ENCODE results near the gene KIAA0825.

Gene KIAA0825

DNA sequence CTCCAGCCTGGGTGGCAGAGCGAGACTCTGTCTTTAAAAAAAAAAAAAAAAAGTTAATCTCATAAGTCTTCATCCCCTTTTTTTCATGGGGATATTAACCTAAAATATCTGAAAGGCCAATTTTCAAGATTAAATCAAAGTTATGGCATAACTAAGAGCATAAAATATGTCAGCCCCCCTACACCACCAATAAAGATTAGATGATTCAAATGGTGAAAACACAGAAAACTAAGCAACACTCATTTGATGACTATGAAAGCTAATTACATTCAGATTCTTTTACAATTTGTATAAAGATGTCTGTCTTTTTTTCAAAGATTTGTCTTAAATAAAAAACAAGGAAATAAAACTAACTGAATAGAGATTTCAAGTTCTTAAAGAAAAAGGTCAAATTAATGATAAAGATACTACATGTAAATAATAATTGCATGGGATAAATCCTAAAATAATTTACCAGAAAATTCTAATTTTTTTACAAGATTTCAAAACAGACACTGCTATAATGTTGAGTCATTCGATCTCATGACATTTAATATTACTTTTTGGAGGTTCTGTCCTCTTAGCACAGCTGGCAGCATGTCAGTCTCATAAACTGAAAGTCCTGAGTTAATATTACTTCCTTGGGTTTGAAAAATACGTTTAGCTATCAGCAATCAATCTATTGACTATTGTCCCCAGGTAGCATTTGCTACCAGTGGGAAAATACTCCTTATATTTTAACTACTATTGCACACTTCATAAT is 112.9 kb downstream of the KIAA0825 start:
- DNase-seq (ENCODE audit: low read depth, low spot score) = no peak

GRCh38 chr5:94503677-94504076 is 114.7 kb downstream of the KIAA0825 start:
- no peak for DNase-seq (ENCODE audit: low read depth, low spot score)

DNA sequence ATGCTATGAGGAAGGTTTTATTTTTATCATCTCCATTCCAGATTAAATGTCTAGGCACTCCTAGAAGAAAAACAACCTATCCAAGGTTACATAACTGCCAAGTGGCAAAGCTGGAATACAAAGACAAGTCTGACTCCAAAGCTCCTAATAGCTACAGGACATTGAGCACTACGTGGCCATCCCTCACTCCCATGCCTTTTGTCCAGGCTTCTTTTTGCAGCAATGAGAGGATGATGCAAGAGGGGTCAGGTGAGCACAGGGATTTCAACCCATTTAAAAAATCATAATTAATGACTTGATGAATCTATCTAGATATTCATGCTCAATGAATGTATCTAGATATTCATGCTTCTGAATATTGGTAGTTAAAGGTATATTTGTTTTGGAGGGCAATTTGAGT is 117.0 kb downstream of the KIAA0825 start:
- no peak for DNase-seq (ENCODE audit: low read depth, low spot score)

DNA sequence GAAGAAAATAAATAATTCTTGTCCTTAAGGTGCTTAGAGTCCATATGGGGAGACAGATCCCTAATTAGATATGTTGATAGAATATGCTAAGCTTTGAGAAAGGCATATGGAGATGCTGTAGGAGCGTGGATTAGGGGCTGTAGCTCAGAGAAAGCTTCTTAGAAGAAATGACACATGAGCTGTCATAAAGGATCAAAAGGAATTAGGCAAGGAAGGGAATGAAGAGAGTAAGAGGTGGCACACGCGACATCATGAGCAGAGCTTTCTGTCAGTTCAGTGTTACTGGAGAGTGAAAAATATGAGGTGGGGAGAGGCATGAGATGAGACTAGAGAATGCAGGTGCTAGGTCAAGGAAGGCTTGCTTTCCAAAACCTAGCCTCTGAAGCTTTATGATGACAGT is 118.6 kb downstream of the KIAA0825 start:
- DNase-seq (ENCODE audit: low read depth, low spot score) = no peak

DNA sequence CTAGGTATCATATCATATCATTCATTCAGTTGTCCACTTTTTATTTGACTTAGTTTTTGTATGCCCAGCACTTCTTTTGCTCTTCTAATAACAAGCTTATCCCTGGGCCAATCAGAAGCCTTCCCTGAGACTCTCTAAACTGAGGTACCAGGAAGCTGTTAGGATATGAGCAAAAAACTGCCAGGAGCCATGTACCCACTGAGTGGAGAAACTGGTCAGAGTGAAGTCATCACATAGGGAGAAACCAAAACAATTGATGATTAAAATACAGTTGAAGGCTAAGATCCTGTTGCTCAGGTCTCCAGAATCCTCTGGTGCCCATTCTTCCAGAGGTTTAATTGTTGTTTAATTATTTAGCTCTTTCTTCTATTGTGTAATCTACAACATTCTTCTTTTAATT is 120.2 kb downstream of the KIAA0825 start:
- DNase-seq (ENCODE audit: low read depth, low spot score) = no peak

DNA sequence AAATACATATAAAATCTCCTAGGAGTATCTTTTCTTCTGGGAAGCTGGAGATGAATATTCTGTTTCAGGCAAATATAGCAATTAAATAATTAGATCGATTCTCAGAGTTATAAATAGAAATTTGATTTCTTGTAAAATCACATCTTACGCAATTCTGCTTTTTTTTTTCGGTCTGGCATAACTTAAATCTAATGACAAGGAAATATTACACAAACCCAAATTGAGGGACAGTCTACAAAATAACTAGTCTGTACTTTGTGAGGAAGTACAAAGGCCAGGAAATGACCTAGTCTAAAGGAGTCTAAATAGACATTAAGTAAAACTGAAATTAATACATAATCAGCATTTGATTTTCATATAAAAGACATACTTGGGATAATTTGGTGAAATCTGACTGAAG is 133.3 kb downstream of the KIAA0825 start:
- DNase-seq (ENCODE audit: low read depth, low spot score) = no peak

DNA sequence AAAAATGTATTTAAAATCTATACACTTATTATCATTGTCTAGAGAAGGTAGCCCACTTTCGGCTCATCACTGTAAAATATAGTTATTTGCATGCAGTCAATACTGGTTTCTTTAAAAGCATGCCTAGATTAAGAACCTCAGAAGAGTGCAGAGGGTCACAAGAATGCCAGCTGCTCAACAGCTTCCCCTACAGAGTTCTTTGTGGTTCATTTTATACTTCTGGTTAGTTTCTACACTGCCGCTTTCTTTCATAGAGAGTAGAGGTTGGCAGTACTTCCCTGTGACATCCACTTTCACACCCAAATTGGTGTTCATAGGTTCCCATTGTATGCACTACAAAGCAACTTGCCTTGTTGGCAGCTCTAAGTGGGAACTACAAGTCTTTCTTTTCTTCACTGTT is 137.3 kb downstream of the KIAA0825 start:
- no peak for DNase-seq (ENCODE audit: low read depth, low spot score)

DNA sequence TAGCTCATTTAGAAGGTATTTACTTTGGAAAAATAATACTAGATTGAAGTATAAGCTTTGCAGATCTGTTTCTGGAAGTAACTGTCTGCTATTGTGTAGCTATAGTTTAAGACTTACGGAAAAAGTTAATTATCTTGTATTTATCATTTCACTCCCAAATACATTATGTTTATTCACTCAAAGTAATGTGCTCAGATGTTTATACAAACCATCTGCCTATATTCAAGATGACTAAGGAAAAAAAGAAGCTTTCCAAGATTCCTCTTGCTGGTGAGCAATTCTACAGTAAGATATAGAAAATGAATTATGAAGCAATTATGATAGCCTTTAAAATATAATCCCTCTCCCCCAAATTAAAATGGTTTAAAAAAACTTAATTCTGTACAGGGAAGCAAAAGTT is 137.9 kb downstream of the KIAA0825 start:
- DNase-seq (ENCODE audit: low read depth, low spot score) = no peak

DNA sequence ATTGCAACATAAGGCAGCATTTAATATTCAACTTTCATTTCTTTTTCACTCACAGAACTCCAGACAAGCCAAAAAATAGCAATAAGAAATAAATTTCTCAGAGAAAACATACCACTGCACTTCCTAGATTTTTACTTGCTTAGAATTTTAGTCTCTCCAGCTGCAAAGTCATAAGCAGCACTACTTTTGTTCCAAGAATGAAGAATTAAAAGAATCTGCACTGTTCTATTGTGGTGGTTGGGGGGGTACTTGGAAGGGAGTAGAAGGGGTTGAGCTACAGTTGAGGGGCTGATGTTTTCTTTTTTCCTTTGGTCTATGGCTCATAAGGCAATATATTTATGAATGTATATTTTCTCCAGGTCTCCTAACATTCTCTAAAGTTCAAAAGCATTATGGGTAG is 144.5 kb downstream of the KIAA0825 start:
- DNase-seq (ENCODE audit: low read depth, low spot score) = peak; percentile 2

- peak; percentile 1 for DNase-seq (ENCODE audit: low read depth, low spot score)
These were observed 146.9 kb downstream of the KIAA0825 start for GRCh38 chr5:94471521-94471920.

- no peak for DNase-seq (ENCODE audit: low read depth, low spot score)
These were observed 147.6 kb downstream of the KIAA0825 start for GRCh38 chr5:94470802-94471201.

- DNase-seq (ENCODE audit: low read depth, low spot score) = peak; percentile 25
These were observed 148.5 kb downstream of the KIAA0825 start for GRCh38 chr5:94469894-94470329.

DNA sequence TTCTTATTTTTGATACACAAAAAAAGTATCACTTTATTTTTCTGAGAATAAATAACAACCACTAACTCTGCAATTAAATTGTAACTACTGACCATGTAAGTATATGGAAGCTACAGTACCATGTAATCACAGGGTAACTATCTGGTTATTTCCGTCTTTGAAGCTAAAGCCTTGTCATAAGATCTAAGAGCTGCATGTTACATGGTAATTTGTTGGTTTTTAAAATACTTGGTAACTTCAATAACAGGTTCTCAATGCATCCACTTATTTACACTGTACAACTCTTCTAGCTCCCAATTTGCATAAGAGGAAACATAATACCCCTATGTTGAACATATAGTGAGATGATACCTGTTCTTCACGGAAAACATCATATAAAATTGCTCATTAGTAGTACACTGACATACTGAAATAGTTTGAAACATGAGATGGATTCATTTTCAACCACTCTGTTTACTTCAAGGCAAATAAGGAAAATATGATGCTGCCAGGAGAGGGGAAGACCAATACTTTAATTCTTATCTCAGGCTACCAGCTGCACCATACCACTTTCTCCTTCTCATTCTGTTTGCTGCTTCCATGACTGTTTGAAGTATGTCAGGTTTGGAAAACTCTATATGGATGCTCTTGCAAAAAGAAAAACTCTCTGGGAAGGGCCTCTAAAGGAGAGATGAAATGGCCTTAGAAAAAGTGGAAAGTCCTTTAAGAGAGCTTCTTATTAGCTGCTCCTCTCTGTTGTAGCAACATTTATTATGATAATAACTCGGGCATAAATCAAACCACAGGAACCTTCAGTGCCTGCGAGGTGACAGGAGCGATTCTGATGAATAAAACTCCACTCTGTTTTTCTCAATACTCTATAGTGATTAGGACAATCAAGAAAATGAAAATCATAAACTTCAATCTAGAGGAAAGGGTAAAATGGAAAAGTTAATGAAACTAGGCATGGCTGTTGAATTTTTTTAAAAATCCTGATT is 150.2 kb downstream of the KIAA0825 start:
- no peak for DNase-seq (ENCODE audit: low read depth, low spot score)

GRCh38 chr5:94467346-94467953 is 151.0 kb downstream of the KIAA0825 start:
- no peak for DNase-seq (ENCODE audit: low read depth, low spot score)

GRCh38 chr5:94463739-94464138 is 154.7 kb downstream of the KIAA0825 start:
- DNase-seq (ENCODE audit: low read depth, low spot score) = no peak

DNA sequence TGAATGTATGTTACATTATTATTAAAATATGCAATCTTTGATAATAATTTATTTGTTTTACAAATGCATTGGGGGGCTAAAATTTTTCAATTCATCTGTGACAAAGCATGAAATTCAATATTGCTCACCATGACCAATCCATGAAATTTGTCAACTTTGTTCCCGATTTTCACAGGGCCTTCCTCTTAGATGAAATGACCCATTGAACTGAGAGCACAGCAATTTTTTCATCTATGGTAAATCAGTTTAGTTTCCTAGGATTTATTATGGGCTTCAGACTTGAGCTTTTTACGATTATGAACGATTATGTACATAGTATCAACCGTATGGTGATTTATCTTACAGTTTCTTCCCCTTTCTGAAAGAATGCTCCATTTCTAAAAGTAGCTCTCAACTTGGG is 157.3 kb downstream of the KIAA0825 start:
- no peak for DNase-seq (ENCODE audit: low read depth, low spot score)

DNA sequence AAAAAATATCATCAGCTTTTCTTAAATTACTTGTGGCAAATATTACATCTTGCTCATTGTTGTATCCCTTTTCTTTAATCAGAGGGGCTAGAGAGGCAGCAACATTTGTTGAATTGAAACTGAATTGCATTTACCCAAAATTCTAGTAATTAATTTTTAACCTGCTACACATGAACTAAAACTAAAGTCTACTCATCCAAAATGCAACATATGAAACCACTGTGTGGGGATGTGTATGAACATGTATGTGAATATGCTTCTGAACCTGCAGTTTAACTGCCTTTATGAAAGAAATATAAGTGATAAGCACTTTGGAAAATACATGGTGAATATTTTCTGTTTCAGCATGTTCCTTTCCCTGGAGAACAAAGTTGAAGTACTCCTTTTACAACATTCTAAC is 158.5 kb downstream of the KIAA0825 start:
- no peak for DNase-seq (ENCODE audit: low read depth, low spot score)

DNA sequence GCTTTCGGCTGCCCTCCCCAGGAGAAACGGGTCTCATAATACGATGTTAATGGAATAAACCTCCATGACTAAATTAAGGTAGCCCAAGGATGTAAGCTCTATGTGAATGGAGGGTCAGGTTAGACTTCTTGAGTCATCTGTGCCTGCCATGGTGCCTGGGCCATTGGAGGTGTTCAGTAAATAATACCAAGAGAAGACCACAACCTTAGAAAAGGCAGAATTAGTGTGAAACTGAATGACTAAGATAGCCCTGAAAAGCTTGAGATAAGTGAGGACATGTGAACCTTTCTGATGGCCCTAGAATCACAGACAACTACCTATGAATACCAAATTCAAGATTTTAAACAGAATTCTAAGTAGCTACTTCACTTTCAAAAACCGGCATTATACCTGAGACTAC is 160.6 kb downstream of the KIAA0825 start:
- no peak for DNase-seq (ENCODE audit: low read depth, low spot score)

GRCh38 chr5:94445726-94446125 is 172.7 kb downstream of the KIAA0825 start:
- DNase-seq (ENCODE audit: low read depth, low spot score) = peak; percentile 24

DNA sequence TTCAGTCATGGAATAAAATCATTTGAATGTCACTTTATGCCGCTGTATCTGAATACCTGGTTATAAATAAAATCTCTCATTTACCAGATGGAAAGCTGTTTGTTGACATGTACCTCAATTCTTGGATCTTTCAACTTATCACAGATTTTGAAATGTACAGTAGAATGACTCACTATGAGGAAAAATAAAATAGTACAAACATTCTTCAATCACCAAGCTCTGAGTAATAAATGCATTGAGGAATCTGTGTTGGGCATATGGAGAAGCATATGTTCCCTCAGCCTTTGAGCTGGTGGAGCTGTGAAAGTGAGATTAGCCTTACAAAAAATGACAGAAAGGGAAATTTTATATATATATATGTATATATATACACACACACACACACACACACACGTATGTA is 175.4 kb downstream of the KIAA0825 start:
- no peak for DNase-seq (ENCODE audit: low read depth, low spot score)

- DNase-seq (ENCODE audit: low read depth, low spot score) = no peak
These were observed 176.3 kb downstream of the KIAA0825 start for GRCh38 chr5:94442076-94442475.

GRCh38 chr5:94440015-94440414 is 178.4 kb downstream of the KIAA0825 start:
- no peak for DNase-seq (ENCODE audit: low read depth, low spot score)

Measured in astrocyte of the hippocampus (primary cell).